Loucy (cell line): ENCODE measurements around the gene CTR9.

Experiments
- H2AFZ ChIP-seq: fragments of 200-600 bp; sonication (generic); 2 replicates; pipeline ENCODE4 v1.6.0; 2016; ENCODE audit warnings: antibody characterized with exemption, mild to moderate bottlenecking, low read length, moderate library complexity
- H3F3A ChIP-seq: fragments of 200-600 bp; 2 replicates; pipeline ENCODE4 v1.6.0; 2016; ENCODE audit warnings: antibody characterized with exemption, low read depth, mild to moderate bottlenecking
- H3K27me3 ChIP-seq: fragments of 200-600 bp; sonication (generic); 2 replicates; pipeline ENCODE4 v1.6.1; 2014; ENCODE audit warnings: low read length, mild to moderate bottlenecking; ENCODE audit not compliant: insufficient read depth, poor library complexity, severe bottlenecking
- H3K36me3 ChIP-seq: fragments of 200-600 bp; sonication (generic); 2 replicates; pipeline ENCODE4 v1.6.1; 2016; ENCODE audit warnings: low read length; ENCODE audit not compliant: insufficient read depth
- H3K4me1 ChIP-seq: fragments of 200-600 bp; sonication (generic); 2 replicates; pipeline ENCODE4 v1.5.1; 2014; ENCODE audit warnings: low read length, mild to moderate bottlenecking; ENCODE audit not compliant: insufficient read depth, poor library complexity, severe bottlenecking
- H3K4me2 ChIP-seq: fragments of 200-600 bp; sonication (generic); 2 replicates; pipeline ENCODE4 v1.6.0; 2014; ENCODE audit warnings: antibody characterized with exemption, low read length, low read depth, mild to moderate bottlenecking; ENCODE audit not compliant: poor library complexity, severe bottlenecking
- H3K4me3 ChIP-seq: fragments of 200-600 bp; sonication (generic); 2 replicates; pipeline ENCODE4 v1.5.1; 2014; ENCODE audit warnings: low read length, mild to moderate bottlenecking, mixed read lengths; ENCODE audit not compliant: poor library complexity, severe bottlenecking
- H3K79me2 ChIP-seq: fragments of 200-600 bp; sonication (generic); 2 replicates; pipeline ENCODE4 v1.6.1; 2014; ENCODE audit warnings: low read length; ENCODE audit not compliant: insufficient read depth
- H3K9ac ChIP-seq: fragments of 200-600 bp; sonication (generic); 2 replicates; pipeline ENCODE4 v1.6.0; 2014; ENCODE audit warnings: mild to moderate bottlenecking, low read depth, low read length, moderate library complexity; ENCODE audit not compliant: poor library complexity, severe bottlenecking
- H3K9me2 ChIP-seq: fragments of 200-600 bp; sonication (generic); replicated peaks from 2 replicates; pipeline ENCODE4 v1.6.1; 2016; ENCODE audit warnings: low read depth, low read length, mixed read lengths
- H3K9me3 ChIP-seq: fragments of 200-600 bp; sonication (generic); 2 replicates; pipeline ENCODE4 v1.6.1; 2014; ENCODE audit warnings: mild to moderate bottlenecking, antibody characterized with exemption, low read length, low read depth; ENCODE audit not compliant: insufficient read depth
- H4K20me1 ChIP-seq: fragments of 200-600 bp; sonication (generic); 2 replicates; pipeline ENCODE4 v1.6.0; 2014; ENCODE audit warnings: antibody characterized with exemption, low read length, mild to moderate bottlenecking; ENCODE audit not compliant: insufficient read depth, poor library complexity, severe bottlenecking
- EZH2phosphoT487 ChIP-seq: fragments of 200-600 bp; IDR thresholded peaks from 2 replicates; pipeline ENCODE4 v1.6.1; 2018; ENCODE audit warnings: antibody characterized with exemption, mild to moderate bottlenecking, moderate library complexity, borderline replicate concordance
- TF ChIP-seq, protein P1 (sequence below): fragments of 200-600 bp; sonication (generic); conservative IDR thresholded peaks from 2 replicates; pipeline ENCODE4 v1.5.1; 2014; ENCODE audit warnings: mild to moderate bottlenecking, antibody characterized with exemption, low read length

The CTR9 gene

DNA sequence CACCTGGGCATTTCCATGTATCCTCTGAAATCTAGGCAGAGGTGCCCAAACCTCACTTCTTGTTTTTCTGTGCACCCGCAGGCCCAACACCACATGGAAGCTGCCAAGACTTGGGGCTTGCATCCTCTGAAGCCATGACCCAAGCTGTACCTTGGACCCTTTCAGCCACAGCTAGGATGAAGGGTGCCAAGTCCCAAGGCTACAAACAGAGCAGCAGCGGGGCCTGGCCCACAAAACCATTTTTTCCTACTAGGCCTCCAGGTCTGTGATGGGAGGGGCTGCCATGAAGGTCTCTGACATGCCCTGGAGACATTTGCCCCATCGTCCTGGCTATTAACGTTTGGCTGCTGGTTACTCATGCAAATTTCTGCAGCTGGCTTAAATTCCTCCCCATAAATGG is 78.1 kb downstream of the CTR9 start:
- Histone ChIP-seq H3K4me2 (no peak overlapping the region), H3K27me3 (no peaks in the 10 kb centered on the region), H3K36me3 (no peaks in the 10 kb centered on the region), H3K4me1 (peaks cover 6% of the 10 kb centered on the region), H4K20me1 (no peaks in the 10 kb centered on the region), H3K79me2 (no peaks in the 10 kb centered on the region), H2AFZ (no peak overlapping the region), H3K9me3 (no peaks in the 10 kb centered on the region), H3K9me2 (no peaks in the 10 kb centered on the region), H3F3A (no peaks in the 10 kb centered on the region), H3K9ac (no peak overlapping the region), H3K4me3 (no peak overlapping the region)
- TF ChIP-seq EZH2phosphoT487: no peak
- TF ChIP-seq, protein P1, sequence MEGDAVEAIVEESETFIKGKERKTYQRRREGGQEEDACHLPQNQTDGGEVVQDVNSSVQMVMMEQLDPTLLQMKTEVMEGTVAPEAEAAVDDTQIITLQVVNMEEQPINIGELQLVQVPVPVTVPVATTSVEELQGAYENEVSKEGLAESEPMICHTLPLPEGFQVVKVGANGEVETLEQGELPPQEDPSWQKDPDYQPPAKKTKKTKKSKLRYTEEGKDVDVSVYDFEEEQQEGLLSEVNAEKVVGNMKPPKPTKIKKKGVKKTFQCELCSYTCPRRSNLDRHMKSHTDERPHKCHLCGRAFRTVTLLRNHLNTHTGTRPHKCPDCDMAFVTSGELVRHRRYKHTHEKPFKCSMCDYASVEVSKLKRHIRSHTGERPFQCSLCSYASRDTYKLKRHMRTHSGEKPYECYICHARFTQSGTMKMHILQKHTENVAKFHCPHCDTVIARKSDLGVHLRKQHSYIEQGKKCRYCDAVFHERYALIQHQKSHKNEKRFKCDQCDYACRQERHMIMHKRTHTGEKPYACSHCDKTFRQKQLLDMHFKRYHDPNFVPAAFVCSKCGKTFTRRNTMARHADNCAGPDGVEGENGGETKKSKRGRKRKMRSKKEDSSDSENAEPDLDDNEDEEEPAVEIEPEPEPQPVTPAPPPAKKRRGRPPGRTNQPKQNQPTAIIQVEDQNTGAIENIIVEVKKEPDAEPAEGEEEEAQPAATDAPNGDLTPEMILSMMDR: no peak
